Breast epithelium (tissue), 4 donors: Measurements from ENCODE around the gene LASP1NB.
"Not testable (repeated sequence)": the region's sequence is repeated elsewhere in the genome, so short reads cannot be mapped to it uniquely, and the experiment has no call there.

ENCODE experiments used
- DNase-seq, 2 donors: peaks; one replicate each; pipeline ENCODE4 v3.0.0-alpha.2; 2019; ENCODE audit warnings: low spot score in 2 of 2
- H3K27ac ChIP-seq, 2 donors: fragments of 200-600 bp; sonication (generic) in 1 of 2; one replicate each; pipeline ENCODE4 v1.5.1; 2016 to 2019; ENCODE audit warnings: mild to moderate bottlenecking in 1 of 2
- H3K27me3 ChIP-seq, 2 donors: fragments of 200-600 bp; sonication (generic) in 1 of 2; one replicate each; pipeline versions ENCODE4 v1.5.1 to v1.6.0; 2017 to 2019; ENCODE audit warnings: control low read depth in 1 of 2, mild to moderate bottlenecking in 1 of 2
- H3K36me3 ChIP-seq: fragments of 200-600 bp; one replicate; pipeline ENCODE4 v1.5.1; 2019
- H3K4me1 ChIP-seq, 2 donors: fragments of 200-600 bp; sonication (generic); one replicate each; pipeline ENCODE4 v1.5.1; 2016 to 2019; ENCODE audit warnings: control low read depth in 1 of 2
- H3K4me3 ChIP-seq, 3 donors: fragments of 200-600 bp; sonication (generic); 1 replicate in 2 of 3; 2 replicates in 1 of 3; pipeline ENCODE4 v1.5.1; 2016 to 2019; ENCODE audit warnings: mild to moderate bottlenecking in 3 of 3, moderate library complexity in 2 of 3
- H3K9me3 ChIP-seq, 2 donors: fragments of 200-600 bp; sonication (generic) in 1 of 2; one replicate each; pipeline ENCODE4 v1.5.1; 2016 to 2019; ENCODE audit warnings: control low read depth in 1 of 2
- CTCF ChIP-seq, 3 donors: fragments of 450-650 bp; IDR thresholded peaks; one replicate each; pipeline ENCODE4 v1.5.1; 2016 to 2017; ENCODE audit warnings: antibody characterized with exemption in 3 of 3, mild to moderate bottlenecking in 3 of 3, moderate library complexity in 3 of 3
- POLR2A ChIP-seq: fragments of 450-650 bp; IDR thresholded peaks from one replicate; pipeline ENCODE4 v1.6.1; 2016; ENCODE audit warnings: antibody characterized with exemption, mild to moderate bottlenecking, moderate library complexity
- POLR2AphosphoS5 ChIP-seq, 3 donors: sonication (generic); formaldehyde crosslinking; IDR thresholded peaks; one replicate each; pipeline ENCODE4 v1.6.1; 2017; ENCODE audit warnings: antibody characterized with exemption in 3 of 3
- intact Hi-C: fragments of 100-400 bp; cut with DNase I; formaldehyde crosslinking; loops from one replicate; pipeline ENCODE4 v1.15.1; 2023; ENCODE audit warnings: low total_unique reads

LASP1NB gene

GRCh38 chr17:38911081-38911730 lies 14.2 kb upstream of the LASP1NB start:
- TF ChIP-seq CTCF (IDR thresholded peaks at IDR 0.05) (no peak), POLR2A (no peak), POLR2AphosphoS5 (IDR thresholded peaks at IDR 0.05) (no peak)
- no peaks in the 10 kb centered on the region for H3K27me3 ChIP-seq
- DNase-seq, result no peak
- H3K4me1 ChIP-seq, result peaks cover 0 to 4% of the 10 kb centered on the region in 2 donors
- intact Hi-C loops, result no loop called here
- peak overlapping the region in 1 of 2 donors; percentile 3 for H3K27ac ChIP-seq
- H3K9me3 ChIP-seq, result no peaks in the 10 kb centered on the region
- no peak overlapping the region for H3K4me3 ChIP-seq
- H3K36me3 ChIP-seq, result no peaks in the 10 kb centered on the region

- intact Hi-C loops, H3K27me3 ChIP-seq, DNase-seq, H3K9me3 ChIP-seq, H3K4me1 ChIP-seq, H3K4me3 ChIP-seq, H3K36me3 ChIP-seq: not testable (repeated sequence)
- H3K27ac ChIP-seq, result peak overlapping the region in 1 of 2 donors; percentile 67
Measured at GRCh38 chr17:38911731-38912081, 13.7 kb upstream of the LASP1NB start.

- H3K27ac ChIP-seq, result peak overlapping the region in 1 of 2 donors; percentile 67
- intact Hi-C loops, result no loop called here
Measured at GRCh38 chr17:38912221-38912813, 13.1 kb upstream of the LASP1NB start.

GRCh38 chr17:38914741-38915638 lies 10.4 kb upstream of the LASP1NB start:
- Histone ChIP-seq H3K4me3 (no peak overlapping the region), H3K36me3 (peaks cover 8% of the 10 kb centered on the region), H3K9me3 (no peaks in the 10 kb centered on the region), H3K27me3 (no peaks in the 10 kb centered on the region), H3K4me1 (no peaks in the 10 kb centered on the region), H3K27ac (peak overlapping the region in 1 of 2 donors; percentile 34)
- peak in 1 of 2 donors; percentile 17 for DNase-seq
- intact Hi-C loops, result no loop called here
- no peak for TF ChIP-seq CTCF (IDR thresholded peaks at IDR 0.05)
- TF ChIP-seq POLR2AphosphoS5 (IDR thresholded peaks at IDR 0.05), result no peak

More at GRCh38 chr17:38912221-38912813, 13.1 kb upstream of the LASP1NB start:
- Histone ChIP-seq H3K27me3 (no peaks in the 10 kb centered on the region), H3K4me1 (peaks cover 0 to under 1% of the 10 kb centered on the region in 2 donors), H3K36me3 (no peaks in the 10 kb centered on the region), H3K4me3 (no peak overlapping the region), H3K9me3 (no peaks in the 10 kb centered on the region)
- TF ChIP-seq POLR2A (no peak), POLR2AphosphoS5 (IDR thresholded peaks at IDR 0.05) (no peak), CTCF (IDR thresholded peaks at IDR 0.05) (no peak)
- peak in 1 of 2 donors; percentile 47 for DNase-seq

- peak in 1 of 2 donors; percentile 39 for DNase-seq
- Histone ChIP-seq H3K4me3 (no peak overlapping the region), H3K4me1 (no peaks in the 10 kb centered on the region), H3K27me3 (no peaks in the 10 kb centered on the region), H3K27ac (no peak overlapping the region), H3K36me3 (peaks cover 8% of the 10 kb centered on the region), H3K9me3 (no peaks in the 10 kb centered on the region)
- intact Hi-C loops, result no loop called here
- no peak for TF ChIP-seq CTCF (IDR thresholded peaks at IDR 0.05)
- TF ChIP-seq POLR2A, result no peak
- no peak for TF ChIP-seq POLR2AphosphoS5 (IDR thresholded peaks at IDR 0.05)
Measured at GRCh38 chr17:38915639-38915995, 9.8 kb upstream of the LASP1NB start.
